GM23338 (cell line): ENCODE data around the gene NUBP1.

ENCODE experiments used
- CREB1 ChIP-seq: fragments of 250-450 bp; sonication (Bioruptor Pico); IDR thresholded peaks from 2 replicates; pipeline ENCODE4 v1.5.0; 2020; ENCODE audit warnings: low read depth, mild to moderate bottlenecking, moderate library complexity
- CTCF ChIP-seq, 2 experiments: fragments of 200-600 bp in 1 of 2; sonication (generic) in 1 of 2; conservative IDR thresholded peaks; 2 replicates each; pipeline versions ENCODE4 v1.5.1 to v1.6.1; 2016 to 2017; ENCODE audit warnings: antibody characterized with exemption in 2 of 2, low read depth in 2 of 2, mild to moderate bottlenecking in 2 of 2, moderate library complexity in 1 of 2
- EZH2 ChIP-seq: fragments of 200-600 bp; sonication (generic); IDR thresholded peaks from one replicate; pipeline ENCODE4 v1.8.0; 2017; ENCODE audit warnings: antibody characterized with exemption, mild to moderate bottlenecking, low read depth; ENCODE audit not compliant: unreplicated experiment
- EZH2phosphoT487 ChIP-seq: fragments of 200-600 bp; sonication (generic); IDR thresholded peaks from one replicate; pipeline ENCODE4 v1.8.1; 2018; ENCODE audit warnings: antibody characterized with exemption; ENCODE audit not compliant: unreplicated experiment
- JUNB ChIP-seq: IDR thresholded peaks from one replicate; pipeline ENCODE4 v1.6.1; 2016; ENCODE audit warnings: antibody characterized with exemption; ENCODE audit not compliant: unreplicated experiment
- POLR2AphosphoS5 ChIP-seq: IDR thresholded peaks from 2 replicates; pipeline ENCODE4 v1.6.1; 2016; ENCODE audit warnings: antibody characterized with exemption, low read depth
- REST ChIP-seq: IDR thresholded peaks from one replicate; pipeline ENCODE4 v1.6.1; 2018; ENCODE audit warnings: antibody characterized with exemption; ENCODE audit not compliant: unreplicated experiment
- STAT1 ChIP-seq: IDR thresholded peaks from one replicate; pipeline ENCODE4 v1.6.1; 2016; ENCODE audit warnings: antibody characterized with exemption; ENCODE audit not compliant: unreplicated experiment
- ZNF114 ChIP-seq: fragments of 250-450 bp; sonication (Bioruptor Pico); IDR thresholded peaks from 2 replicates; pipeline ENCODE4 v1.5.0; 2020; ENCODE audit warnings: mild to moderate bottlenecking, moderate library complexity
- ZNF331 ChIP-seq: fragments of 250-450 bp; sonication (Bioruptor Pico); IDR thresholded peaks from 2 replicates; pipeline ENCODE4 v1.5.0; 2020; ENCODE audit warnings: low read depth, mild to moderate bottlenecking, moderate library complexity

- TF ChIP-seq REST (no peak), CTCF (conservative IDR thresholded peaks at IDR 0.05; ENCODE audit: low read depth in 2 of 2) (no peak), EZH2 (no peak), POLR2AphosphoS5 (no peak), CREB1 (CRISPR knock-in tag) (no peak), EZH2phosphoT487 (no peak), ZNF114 (CRISPR knock-in tag) (no peak), JUNB (no peak), ZNF331 (CRISPR knock-in tag) (no peak), STAT1 (no peak)
These were observed 69.4 kb downstream of the NUBP1 start for GRCh38 chr16:10813099-10813455.
